ENCODE data around the gene GATB. TPM values are rescaled to one million over a fixed set of nuclear protein-coding genes. Genes with fewer than 3 reads are reported as not detected.

The GATB gene, protein sequence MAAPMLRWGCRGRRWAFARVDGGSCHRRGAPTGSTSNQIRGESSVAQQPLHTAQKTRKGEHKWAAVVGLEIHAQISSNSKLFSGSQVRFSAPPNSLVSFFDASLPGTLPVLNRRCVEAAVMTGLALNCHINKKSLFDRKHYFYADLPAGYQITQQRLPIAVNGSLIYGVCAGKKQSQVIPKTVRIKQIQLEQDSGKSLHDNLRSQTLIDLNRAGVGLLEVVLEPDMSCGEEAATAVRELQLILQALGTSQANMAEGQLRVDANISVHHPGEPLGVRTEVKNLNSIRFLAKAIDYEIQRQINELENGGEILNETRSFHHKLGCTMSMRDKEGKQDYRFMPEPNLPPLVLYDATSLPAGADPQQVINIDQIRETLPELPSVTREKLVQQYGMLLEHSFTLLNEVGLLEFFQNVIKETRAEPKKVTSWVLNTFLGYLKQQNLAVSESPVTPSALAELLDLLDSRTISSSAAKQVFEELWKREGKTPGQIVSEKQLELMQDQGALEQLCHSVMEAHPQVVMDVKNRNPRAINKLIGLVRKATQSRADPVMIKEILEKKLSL
- total RNA-seq (2014; rRNA removed; shearing (Covaris generic)), result 18.0 and 18.3 TPM in 2 replicates
- 20.0 and 21.1 TPM in 2 replicates for polyA plus RNA-seq (2016; fragmentation: Nextera tagmentation; extraction: Ambion mirVana)

DNA sequence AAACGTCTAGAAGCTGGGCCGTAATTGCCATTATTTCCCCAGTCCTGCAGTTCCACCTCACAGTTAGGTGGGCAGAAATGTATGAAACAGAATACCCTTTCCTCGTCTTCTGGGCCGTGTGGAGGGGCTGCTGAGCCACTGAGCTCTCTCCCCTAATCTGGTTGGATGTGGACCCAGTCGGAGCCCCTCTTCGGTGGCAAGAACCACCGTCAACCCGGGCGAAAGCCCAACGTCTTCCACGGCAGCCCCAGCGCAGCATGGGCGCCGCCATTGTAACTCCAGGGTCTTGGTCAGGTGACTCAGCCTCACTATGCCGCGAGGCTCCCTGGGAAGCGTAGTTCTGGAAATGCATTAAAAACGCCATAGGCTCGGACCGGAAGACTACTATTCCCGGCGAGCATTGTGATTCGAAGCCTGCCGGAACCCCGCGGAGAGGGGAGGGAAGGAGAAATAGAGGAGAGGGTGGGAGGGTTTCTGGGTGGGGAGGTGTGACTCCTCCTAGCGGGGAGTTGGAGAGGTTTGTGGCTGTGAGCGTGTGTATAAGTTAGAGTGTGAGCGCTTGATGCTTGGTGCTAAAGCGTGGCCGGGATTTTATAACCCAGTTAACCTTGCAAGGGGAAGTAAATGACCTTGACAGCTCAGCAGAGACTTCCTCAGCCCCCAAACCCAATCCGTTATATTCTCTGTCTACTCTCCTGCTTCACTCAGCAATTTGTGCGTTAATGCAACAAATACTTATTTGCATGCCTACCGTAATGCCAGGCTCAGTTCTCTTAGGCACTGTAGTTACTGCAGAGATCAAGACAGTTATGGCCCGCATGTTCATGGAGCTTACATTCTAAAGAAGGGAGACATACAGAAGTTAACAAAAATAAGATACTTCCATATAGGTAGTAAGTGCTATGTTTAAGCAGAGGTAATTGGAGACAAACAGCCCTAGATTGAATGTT lies at the start of gene GATB:
Gene GATB (minus strand): TSS at position 296 of the 950 bp plus-strand sequence. CDS start 25 bp downstream, at position 271.
- WGBS, 2 experiments (ENCODE audit: low coverage in 1 of 2, low lambda C conversion rate in 2 of 2, missing lambda C conversion rate in 2 of 2), result 3 to 4% methylated on average over 33 to 35 of the region's 35 CpGs
- no peaks in the 10 kb centered on the region for H3K9me3 ChIP-seq (ENCODE audit: low read depth)

DNA sequence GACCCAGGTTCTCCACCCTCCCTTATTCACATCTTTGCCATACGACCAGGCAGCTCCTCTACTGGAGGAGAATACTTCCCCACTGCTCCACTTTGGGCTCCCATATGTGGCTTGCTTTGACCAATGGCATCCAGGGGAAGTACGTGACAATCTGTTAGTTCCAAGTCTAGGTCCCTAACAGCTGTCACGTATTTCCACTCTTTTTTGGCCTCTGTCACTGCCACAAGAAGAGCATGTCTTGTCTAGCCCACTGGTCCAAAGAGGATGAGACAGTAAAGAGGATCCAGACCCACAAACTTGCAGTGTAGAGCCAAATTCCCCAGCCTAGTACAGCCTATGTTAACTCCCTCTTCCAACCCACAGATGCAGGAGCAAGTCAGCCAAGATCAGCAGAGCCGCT lies 49.7 kb upstream of the GATB start:
- no peak for TF ChIP-seq EZH2phosphoT487 (IDR thresholded peaks at IDR 0.05; ENCODE audit: insufficient read depth, low read depth)
- TF ChIP-seq EZH2 (IDR thresholded peaks at IDR 0.05; ENCODE audit: insufficient read depth, poor library complexity, severe bottlenecking), result no peak
- Histone ChIP-seq H3K36me3 (ENCODE audit: low read depth) (no peaks in the 10 kb centered on the region), H4K20me1 (ENCODE audit: insufficient read depth) (no peaks in the 10 kb centered on the region), H3K27ac (no peak overlapping the region), H3K4me2 (ENCODE audit: unreplicated experiment) (no peak overlapping the region), H3K79me2 (ENCODE audit: insufficient read depth) (no peaks in the 10 kb centered on the region), H3K4me3 (no peak overlapping the region), H3K9me2 (ENCODE audit: insufficient read depth) (no peaks in the 10 kb centered on the region), H3F3A (ENCODE audit: insufficient read depth) (peaks cover 25% of the 10 kb centered on the region), H2AFZ (no peak overlapping the region), H3K9ac (no peak overlapping the region), H3K27me3 (replicated peaks; ENCODE audit: insufficient read depth) (no peaks in the 10 kb centered on the region), H3K9me3 (ENCODE audit: low read depth) (no peaks in the 10 kb centered on the region), H3K4me1 (ENCODE audit: insufficient read depth) (peaks cover 26% of the 10 kb centered on the region)
- 70 to 73% methylated on average over 4 of the region's 4 CpGs for whole genome bisulfite sequencing, 2 experiments (ENCODE audit: low coverage in 1 of 2, low lambda C conversion rate in 2 of 2, missing lambda C conversion rate in 2 of 2)
- DNase-seq, result no peak
- in situ Hi-C loops (cut with MboI), result no loop called here

More for the DNA sequence above, at the start of gene GATB:
- no peaks in the 10 kb centered on the region for H3K36me3 ChIP-seq (ENCODE audit: low read depth)
- H3K27ac ChIP-seq, result peak within 1 kb of the TSS; percentile 39
- H2AFZ ChIP-seq, result peak within 1 kb of the TSS; percentile 94
- no peaks in the 10 kb centered on the region for H3K27me3 ChIP-seq (replicated peaks; ENCODE audit: insufficient read depth)
- peak within 1 kb of the TSS; percentile 96 for H3K9ac ChIP-seq
- H3K4me3 ChIP-seq, result peak within 1 kb of the TSS; percentile 97
- H3K79me2 ChIP-seq (ENCODE audit: insufficient read depth), result peaks cover 11% of the 10 kb centered on the region
- TF ChIP-seq EZH2 (IDR thresholded peaks at IDR 0.05; ENCODE audit: insufficient read depth, poor library complexity, severe bottlenecking), result no peak
- TF ChIP-seq EZH2phosphoT487 (IDR thresholded peaks at IDR 0.05; ENCODE audit: insufficient read depth, low read depth), result no peak
- DNase-seq, result peak; percentile 99
- H4K20me1 ChIP-seq (ENCODE audit: insufficient read depth), result no peaks in the 10 kb centered on the region
- in situ Hi-C loops (cut with MboI), result no loop called here
- peaks cover 12% of the 10 kb centered on the region for H3K4me1 ChIP-seq (ENCODE audit: insufficient read depth)
- H3F3A ChIP-seq (ENCODE audit: insufficient read depth), result no peaks in the 10 kb centered on the region
- H3K9me2 ChIP-seq (ENCODE audit: insufficient read depth), result no peaks in the 10 kb centered on the region
- H3K4me2 ChIP-seq (ENCODE audit: unreplicated experiment), result peak within 1 kb of the TSS; percentile 99

DNA sequence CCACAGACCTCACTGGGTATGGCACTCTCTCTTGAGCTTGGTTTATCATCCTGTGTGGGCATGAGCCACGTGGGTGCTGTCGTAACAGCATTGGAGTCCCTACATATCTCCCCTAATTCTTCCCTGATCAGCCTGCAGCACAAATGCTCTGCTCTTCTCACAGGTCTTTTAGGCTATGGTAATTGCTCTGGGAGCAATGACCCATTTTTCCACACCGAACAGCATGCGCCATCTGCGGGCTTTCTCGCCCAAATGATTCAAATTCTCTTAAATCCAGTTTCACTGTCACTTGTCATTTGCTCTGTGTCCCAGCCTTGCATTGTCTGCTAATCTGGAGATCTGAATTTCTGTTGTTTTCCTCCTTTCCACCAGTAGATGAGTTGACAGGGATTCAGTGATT lies 48.9 kb upstream of the GATB start:
- no peak for DNase-seq
- Histone ChIP-seq H3K4me2 (ENCODE audit: unreplicated experiment) (no peak overlapping the region), H3K36me3 (ENCODE audit: low read depth) (no peaks in the 10 kb centered on the region), H3K9me3 (ENCODE audit: low read depth) (no peaks in the 10 kb centered on the region), H3K79me2 (ENCODE audit: insufficient read depth) (no peaks in the 10 kb centered on the region), H3K27me3 (replicated peaks; ENCODE audit: insufficient read depth) (no peaks in the 10 kb centered on the region), H3K9ac (no peak overlapping the region), H2AFZ (no peak overlapping the region), H3F3A (ENCODE audit: insufficient read depth) (peaks cover 25% of the 10 kb centered on the region), H3K4me1 (ENCODE audit: insufficient read depth) (peaks cover 29% of the 10 kb centered on the region), H3K9me2 (ENCODE audit: insufficient read depth) (no peaks in the 10 kb centered on the region), H4K20me1 (ENCODE audit: insufficient read depth) (no peaks in the 10 kb centered on the region), H3K4me3 (no peak overlapping the region), H3K27ac (no peak overlapping the region)
- TF ChIP-seq EZH2phosphoT487 (IDR thresholded peaks at IDR 0.05; ENCODE audit: insufficient read depth, low read depth), result no peak
- no peak for TF ChIP-seq EZH2 (IDR thresholded peaks at IDR 0.05; ENCODE audit: insufficient read depth, poor library complexity, severe bottlenecking)
- 95 to 97% methylated on average over 6 of the region's 6 CpGs for WGBS, 2 experiments (ENCODE audit: low coverage in 1 of 2, low lambda C conversion rate in 2 of 2, missing lambda C conversion rate in 2 of 2)
- in situ Hi-C loops (cut with MboI), result no loop called here

DNA sequence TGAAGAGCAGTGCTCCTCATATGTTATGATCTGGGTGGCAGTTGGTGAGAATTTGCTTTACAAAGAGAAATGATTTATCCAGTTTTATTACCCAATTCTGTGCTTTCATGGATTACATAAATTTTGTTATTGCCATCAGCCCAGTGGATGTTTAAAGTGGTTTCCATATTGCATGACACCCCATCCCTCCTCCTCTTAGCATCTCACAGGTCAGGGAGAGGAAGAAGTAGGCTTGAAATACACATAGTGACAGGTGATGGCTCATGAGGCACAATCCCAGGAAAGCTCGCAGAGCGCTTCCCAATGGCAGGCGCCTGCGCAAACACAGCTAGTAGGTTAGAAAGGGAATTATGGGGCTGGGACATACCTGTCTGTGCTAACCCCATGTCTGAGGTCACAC lies 47.7 kb upstream of the GATB start:
- WGBS, 2 experiments (ENCODE audit: low coverage in 1 of 2, low lambda C conversion rate in 2 of 2, missing lambda C conversion rate in 2 of 2), result 100% methylated on average over 4 of the region's 4 CpGs
- Histone ChIP-seq H3K9me2 (ENCODE audit: insufficient read depth) (no peaks in the 10 kb centered on the region), H4K20me1 (ENCODE audit: insufficient read depth) (no peaks in the 10 kb centered on the region), H3K4me3 (no peak overlapping the region), H3K4me1 (ENCODE audit: insufficient read depth) (peaks cover 31% of the 10 kb centered on the region), H2AFZ (no peak overlapping the region), H3K27me3 (replicated peaks; ENCODE audit: insufficient read depth) (no peaks in the 10 kb centered on the region), H3K79me2 (ENCODE audit: insufficient read depth) (no peaks in the 10 kb centered on the region), H3K4me2 (ENCODE audit: unreplicated experiment) (no peak overlapping the region), H3K9me3 (ENCODE audit: low read depth) (no peaks in the 10 kb centered on the region), H3K27ac (no peak overlapping the region), H3K36me3 (ENCODE audit: low read depth) (no peaks in the 10 kb centered on the region), H3K9ac (no peak overlapping the region), H3F3A (ENCODE audit: insufficient read depth) (peaks cover 25% of the 10 kb centered on the region)
- no peak for TF ChIP-seq EZH2 (IDR thresholded peaks at IDR 0.05; ENCODE audit: insufficient read depth, poor library complexity, severe bottlenecking)
- TF ChIP-seq EZH2phosphoT487 (IDR thresholded peaks at IDR 0.05; ENCODE audit: insufficient read depth, low read depth), result no peak
- in situ Hi-C loops (cut with MboI), result no loop called here
- no peak for DNase-seq

Measured in GM23248 (cell line).